Fibroblast of the aortic adventitia (primary cell): ENCODE results near the gene RFTN1. TPM values are rescaled to one million over a fixed set of nuclear protein-coding genes. Genes with fewer than 3 reads are reported as not detected.

Experiments used
- DNase-seq: peaks from one replicate; pipeline ENCODE4 v3.0.0-alpha.2; 2010; ENCODE audit warnings: low read depth
- H3K4me3 ChIP-seq: 2 replicates; pipeline ENCODE4 v1.5.1; 2011; ENCODE audit warnings: low read depth, mild to moderate bottlenecking, control low read depth, low read length, moderate library complexity
- total RNA-seq: library from RNA; depleted of rRNA; stranded (reverse); fragments of >200 nt; gene quantifications from 2 replicates; pipeline ENCODE4 v1.2.3, GENCODE V29; 2012; ENCODE audit warnings: low replicate concordance
- TF ChIP-seq, protein P1 (sequence below): IDR thresholded peaks from 2 replicates; pipeline ENCODE4 v1.5.1; 2011; ENCODE audit warnings: mild to moderate bottlenecking, low read length, control low read depth, inconsistent platforms; ENCODE audit not compliant: insufficient read depth

The RFTN1 gene
- total RNA-seq, 1 donor: 54.7 TPM

DNA sequence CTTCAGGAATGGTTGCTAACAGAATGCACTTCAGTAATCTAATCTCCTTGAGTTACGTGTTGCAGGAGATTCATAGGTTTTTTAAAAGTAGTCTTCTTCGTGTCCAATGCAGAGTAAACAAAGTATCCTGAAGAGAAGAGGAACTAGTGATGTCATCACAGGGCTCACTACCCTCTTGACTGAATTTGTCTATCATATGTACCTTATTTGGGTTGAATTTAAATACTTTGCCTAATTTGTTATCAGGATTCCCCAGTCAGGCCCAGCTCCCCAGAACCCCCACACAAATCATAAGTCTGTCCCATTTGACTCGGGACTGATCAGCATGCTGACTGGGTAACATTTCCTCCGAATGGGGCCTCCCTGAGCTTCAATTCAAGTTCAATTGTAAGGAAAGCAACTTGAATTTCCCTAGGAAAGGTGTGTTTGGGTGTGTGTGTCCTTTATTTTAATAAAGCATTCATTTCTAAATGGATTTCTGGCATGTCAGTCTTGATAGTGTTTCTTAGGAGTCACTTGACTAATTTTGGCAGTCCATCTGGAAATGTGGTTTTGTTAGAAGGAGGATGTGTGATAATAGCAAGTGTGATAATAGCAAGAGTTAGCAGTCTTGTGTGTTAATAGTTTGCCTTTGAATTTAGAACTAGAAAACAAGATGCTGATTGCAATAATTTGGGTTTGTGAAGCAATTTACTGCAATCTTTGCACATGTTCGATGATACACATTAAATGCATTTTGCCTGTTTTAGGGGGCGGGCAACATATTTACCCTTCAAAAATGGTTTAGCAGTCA lies 226.6 kb downstream of the RFTN1 start:
- no peak overlapping the region for H3K4me3 ChIP-seq
- TF ChIP-seq, protein P1, sequence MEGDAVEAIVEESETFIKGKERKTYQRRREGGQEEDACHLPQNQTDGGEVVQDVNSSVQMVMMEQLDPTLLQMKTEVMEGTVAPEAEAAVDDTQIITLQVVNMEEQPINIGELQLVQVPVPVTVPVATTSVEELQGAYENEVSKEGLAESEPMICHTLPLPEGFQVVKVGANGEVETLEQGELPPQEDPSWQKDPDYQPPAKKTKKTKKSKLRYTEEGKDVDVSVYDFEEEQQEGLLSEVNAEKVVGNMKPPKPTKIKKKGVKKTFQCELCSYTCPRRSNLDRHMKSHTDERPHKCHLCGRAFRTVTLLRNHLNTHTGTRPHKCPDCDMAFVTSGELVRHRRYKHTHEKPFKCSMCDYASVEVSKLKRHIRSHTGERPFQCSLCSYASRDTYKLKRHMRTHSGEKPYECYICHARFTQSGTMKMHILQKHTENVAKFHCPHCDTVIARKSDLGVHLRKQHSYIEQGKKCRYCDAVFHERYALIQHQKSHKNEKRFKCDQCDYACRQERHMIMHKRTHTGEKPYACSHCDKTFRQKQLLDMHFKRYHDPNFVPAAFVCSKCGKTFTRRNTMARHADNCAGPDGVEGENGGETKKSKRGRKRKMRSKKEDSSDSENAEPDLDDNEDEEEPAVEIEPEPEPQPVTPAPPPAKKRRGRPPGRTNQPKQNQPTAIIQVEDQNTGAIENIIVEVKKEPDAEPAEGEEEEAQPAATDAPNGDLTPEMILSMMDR: no peak
- no peak for DNase-seq

DNA sequence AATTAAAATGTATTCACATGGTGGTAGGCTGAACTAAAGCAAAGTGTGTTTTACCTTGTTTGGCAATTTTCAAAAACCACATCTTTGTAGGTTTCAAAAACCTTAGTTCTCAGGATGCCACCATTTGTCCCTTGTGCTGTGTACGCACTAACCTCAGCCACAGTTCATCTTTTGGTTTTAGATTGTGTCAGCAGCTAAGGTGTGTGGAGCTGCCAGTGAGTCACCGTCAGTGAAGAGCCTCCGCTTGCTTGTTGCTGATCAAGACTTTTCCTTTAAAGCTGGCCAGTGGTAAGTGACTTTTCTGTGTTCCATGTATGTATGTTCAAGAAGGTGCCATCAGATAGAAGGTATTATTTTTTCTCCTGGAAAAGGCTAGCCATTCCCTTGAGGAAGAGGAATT lies 227.3 kb downstream of the RFTN1 start:
- DNase-seq: no peak
- TF ChIP-seq, protein P1: no peak
- H3K4me3 ChIP-seq: no peak overlapping the region

DNA sequence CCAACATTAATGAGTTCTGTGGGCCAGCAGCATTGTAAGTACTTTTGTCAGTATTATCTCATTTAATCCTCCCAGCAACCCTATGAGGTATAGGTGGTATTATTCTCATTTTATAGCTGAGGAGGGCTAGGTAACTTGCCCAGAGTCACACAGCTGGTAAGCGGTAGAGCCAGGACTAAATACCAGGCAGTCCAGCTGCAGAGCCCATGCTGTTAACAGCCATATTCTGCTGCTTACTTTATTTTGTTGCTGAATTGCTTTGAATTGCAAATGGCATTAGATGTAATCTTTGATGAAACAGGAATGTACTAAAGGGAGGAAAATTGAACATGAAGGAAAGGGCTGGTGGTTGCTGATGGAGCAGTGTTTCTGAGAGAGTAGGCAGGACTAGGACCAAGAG lies 228.9 kb downstream of the RFTN1 start:
- TF ChIP-seq, protein P1: no peak
- H3K4me3 ChIP-seq: no peak overlapping the region
- no peak for DNase-seq

DNA sequence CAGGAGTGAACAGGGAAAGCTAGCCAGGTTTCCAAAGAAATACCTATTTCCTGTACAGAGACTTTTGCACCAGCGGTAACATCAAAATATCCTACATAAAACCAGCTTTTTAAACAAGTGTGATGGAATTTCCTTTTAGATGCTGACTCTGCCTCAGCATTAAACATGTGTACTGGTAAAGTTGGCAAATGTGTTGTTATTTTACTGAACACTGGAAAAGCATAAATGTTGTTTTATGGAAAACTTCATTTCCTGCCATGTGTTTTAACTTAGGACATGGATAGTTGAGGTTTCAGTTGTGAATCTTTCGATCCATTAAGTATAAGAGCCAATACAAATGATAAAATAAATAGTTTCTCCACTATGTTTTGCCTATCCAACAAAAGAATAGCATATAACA lies 232.8 kb downstream of the RFTN1 start:
- TF ChIP-seq, protein P1: no peak
- H3K4me3 ChIP-seq: no peak overlapping the region
- peak; percentile 16 for DNase-seq

DNA sequence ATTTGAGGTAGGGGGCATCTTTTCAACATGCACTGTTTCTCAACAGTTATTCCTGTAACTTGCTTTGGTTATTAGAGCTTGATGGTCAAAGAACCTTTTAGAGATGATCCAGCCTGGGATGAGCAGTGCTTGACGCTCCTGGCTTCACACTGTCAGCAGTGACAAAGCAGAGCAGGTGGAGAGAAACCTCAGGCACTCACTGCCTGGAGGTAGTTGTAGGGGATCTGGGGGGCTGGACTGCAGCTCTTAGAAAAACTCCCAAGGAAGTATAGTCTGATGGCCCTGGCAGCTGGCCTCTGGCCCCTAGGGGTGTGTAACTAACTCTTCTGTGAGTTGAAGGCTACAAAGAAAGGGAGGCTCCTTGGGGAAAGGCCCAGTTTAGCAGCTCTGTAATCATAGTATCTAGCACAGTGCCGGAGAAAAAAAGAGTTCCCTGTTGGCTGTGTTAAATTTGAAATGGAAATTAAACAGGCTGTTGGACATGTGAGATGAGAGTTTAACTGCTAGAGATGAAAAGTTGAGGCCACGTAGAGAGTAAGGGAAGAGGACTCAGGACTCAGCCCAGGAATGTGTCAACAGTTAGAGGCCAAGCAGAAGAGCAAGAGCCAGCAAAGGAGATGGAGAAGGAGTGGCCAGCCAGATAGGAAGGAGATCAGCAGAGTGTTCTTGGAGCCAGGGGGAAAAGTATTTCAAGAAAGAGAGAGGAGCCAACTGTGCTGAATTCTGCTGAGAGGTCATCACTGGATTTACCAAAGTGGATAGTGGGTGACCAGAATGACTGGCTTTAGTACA lies 234.3 kb downstream of the RFTN1 start:
- H3K4me3 ChIP-seq: no peak overlapping the region
- peak; percentile 44 for DNase-seq
- TF ChIP-seq, protein P1: no peak

DNA sequence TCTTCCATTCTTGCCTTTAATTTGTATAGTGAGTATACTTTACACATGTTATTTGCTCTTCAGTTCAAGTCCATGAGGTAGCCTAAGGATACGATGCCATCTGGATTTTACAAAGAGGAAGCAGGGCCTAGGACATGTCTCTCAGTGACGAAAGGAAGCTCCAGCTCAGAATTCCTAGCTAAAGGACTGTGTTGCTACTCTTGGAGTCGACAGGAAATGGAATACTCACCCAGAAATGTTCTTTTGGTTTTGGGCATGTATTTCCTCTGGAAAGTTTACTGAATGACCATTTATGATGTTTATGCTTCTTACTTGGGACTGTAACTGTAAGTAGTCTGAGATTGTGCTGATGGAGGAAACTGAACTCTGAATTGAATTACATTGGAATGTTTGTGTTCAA lies 236.0 kb downstream of the RFTN1 start:
- DNase-seq: no peak
- TF ChIP-seq, protein P1: no peak

More for the DNA sequence above, 236.0 kb downstream of the RFTN1 start:
- H3K4me3 ChIP-seq: no peak overlapping the region
